Activated CD4-positive, CD25-positive, alpha-beta regulatory T cell (primary cell): ENCODE measurements around the gene ZNF771.

ENCODE experiments used
- DNase-seq, 4 experiments: peaks; one replicate each; lab custom pipeline; 2025; lab: John Stamatoyannopoulos, UW

The ZNF771 gene

DNA sequence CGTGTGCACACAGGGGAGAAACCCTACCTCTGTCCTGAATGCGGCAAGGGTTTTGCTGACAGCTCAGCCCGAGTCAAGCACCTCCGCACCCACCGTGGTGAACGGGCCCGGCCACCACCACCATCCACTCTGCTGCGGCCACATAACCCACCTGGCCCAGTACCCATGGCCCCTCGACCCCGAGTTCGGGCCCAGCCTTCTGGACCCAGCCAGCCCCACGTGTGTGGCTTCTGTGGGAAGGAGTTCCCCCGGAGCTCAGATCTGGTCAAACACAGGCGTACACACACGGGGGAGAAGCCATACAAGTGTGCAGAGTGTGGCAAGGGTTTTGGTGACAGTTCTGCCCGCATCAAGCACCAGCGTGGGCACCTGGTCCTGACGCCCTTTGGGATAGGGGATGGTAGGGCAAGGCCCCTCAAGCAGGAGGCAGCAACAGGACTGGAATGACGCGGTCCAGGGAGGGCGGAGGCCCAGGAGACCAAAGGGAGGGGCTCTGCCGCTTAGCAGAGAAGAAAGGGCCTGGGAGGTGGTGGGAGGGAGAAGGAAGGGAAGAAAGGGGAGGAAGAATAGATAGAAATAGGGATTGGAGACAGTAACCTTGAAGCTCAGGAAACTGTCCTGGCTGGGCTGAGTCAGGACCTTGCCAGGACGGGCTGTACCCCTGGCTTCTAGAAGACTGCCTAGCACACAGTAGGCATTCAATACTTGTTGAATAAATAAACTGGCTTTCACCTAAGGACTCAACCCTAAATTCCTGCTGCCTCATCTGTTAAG lies 8.6 kb upstream of the ZNF771 start:
- no peak for DNase-seq

DNA sequence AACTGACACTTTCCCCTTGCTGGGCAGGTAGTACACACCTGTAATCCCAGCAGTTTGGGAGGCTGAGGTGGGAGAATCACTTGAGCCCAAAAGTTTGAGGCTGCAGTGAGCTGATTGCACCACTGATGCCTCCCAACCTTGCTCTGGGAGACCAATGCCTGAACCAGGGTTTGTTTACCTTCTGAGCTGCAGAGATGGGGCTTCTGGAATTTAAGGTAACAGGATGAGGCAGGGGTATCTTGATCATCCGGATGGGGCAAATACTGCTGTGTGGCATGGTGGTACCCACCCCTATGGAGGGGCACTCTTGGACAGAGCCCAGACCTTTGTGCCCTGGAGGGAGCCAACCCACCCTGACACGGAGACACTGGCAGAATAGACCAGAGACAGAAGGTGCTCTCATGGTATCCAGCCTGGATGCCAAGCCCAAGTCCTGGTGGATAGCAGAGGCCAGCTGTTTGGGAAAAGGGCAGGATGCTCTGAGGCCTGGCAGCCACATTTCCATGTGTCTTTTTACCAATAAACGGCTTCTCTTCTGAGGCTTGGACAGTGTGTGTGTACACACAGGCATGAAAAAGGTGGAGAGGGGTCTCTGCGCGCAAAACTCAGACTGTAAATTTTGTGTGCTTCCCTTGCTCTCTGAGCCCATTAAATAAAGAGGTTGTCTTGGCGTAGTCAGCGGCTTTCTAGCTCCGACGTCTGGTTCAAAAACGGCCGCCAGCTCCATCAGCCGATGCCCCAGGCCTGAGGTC lies 7.8 kb upstream of the ZNF771 start:
- no peak for DNase-seq

DNA sequence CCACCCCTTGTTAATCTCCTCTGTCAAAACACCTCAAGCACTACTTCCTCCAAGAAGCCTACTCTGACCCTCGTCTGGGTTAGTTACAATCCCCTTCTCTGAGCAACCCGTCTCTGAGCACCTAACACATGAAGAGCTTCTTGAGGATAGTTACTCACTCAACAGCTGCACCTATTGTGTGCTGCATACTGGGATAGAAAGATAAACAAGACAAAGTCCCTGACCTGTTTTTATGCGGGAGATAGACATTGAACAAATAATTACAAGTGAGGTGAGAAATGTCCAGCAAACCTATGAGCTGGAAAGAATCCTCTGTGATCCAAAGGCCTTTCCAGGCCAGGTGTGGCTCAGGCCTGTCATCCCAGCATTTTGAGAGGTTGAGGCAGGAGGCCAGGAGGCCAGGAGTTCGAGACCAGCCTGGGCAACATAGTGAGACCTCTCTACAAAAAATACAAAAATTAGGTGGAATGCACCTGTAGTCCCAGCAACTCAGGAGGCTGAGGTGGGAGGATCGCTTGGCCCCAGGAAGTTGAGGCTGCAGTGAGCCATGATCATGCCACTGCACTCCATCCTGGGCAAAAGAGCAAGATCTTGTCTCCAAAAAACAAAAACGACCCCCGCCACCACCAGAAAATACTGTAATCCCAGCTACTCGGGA lies 5.5 kb upstream of the ZNF771 start:
- no peak for DNase-seq

DNA sequence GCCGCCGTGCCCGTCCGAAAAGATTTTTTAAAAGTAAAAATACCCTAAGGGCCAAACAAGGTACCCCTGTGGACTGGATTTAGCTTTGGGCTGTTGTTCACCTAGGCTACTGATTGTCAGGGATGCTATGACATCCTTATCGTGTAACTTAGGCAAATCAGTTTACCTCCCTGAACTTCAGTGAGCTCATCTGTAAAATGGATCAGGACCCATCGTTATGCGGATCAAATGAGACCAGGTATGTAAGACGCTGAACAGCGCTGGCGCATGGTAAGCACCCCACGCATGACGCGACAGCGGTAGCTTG lies 658 bp upstream of the ZNF771 start:
- DNase-seq = no peak

DNA sequence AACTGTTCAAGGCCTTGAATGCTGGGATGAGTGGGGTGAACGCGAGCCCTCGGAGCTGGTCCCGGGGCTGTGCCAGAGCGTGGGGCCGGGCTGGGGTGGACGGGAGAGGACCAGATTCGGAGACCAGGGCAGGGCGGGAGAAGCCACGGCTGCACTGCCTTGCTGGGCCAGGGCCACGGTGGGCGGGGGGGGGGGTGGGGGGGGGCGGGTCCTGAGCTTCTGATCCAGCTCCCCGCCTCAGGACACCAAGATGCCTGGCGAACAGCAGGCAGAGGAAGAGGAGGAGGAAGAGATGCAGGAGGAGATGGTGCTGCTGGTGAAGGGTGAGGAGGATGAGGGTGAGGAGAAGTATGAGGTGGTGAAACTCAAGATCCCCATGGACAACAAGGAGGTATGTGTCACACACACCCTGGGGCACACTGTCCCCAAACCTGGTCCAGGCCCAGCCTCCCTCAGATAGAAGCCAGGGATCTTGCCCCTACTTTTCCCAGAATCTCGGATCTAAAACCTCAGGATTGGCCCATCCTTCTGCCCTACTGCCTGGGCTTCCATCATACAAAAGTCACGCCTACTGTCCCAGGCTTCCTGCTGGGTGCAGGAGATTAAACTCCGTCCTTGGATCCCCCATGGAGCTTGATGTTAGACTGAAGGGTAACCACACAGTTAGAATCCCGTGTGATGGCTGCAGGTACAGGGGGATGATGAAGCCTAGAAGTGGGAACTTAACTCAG lies 563 bp downstream of the ZNF771 start:
- no peak for DNase-seq

DNA sequence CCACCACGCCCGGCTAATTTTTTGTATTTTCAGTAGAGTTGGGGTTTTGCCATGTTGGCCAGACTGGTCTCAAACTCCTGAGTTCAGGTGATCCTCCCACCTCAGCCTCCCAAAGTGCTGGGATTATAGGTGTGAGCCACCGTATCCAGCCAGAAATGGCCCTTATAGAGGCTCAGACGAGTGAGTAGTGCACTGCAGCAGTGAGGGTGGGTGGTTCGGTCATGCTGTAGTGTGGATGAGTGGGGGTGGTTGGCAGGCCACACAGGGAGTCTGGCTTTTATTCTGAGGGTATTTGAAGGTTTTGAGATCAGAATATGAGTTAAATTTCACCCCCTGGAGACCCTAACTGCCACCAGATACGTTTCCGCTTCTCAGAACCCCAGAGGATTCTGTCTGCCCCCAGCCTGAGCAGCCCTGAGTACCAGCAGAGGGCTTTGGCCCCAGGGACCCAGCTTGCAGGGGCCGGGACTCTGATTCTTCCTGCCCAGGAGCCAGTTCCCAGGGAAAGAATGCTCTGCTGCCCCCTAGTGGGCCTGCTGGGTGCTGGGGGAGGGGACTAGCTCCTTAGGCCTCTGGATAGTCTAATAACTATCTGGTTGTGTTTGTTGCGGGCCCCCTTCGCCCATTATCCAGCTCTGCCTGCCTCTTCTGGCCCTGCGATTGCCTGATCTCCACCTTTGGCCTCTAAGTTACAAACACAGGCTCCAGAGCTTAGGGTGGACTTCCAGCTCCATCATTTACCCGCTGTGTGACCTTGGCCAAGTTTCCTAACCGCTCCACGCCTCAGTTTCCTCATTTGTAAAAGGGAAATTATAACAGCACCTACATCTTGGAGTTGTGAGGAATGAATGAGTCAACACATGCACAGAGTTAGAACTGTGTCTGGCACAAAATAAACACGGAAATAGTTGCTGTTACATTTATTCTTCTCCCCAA lies 2.0 kb downstream of the ZNF771 start:
- DNase-seq = peak; percentile 85 to 94 (median 90)

DNA sequence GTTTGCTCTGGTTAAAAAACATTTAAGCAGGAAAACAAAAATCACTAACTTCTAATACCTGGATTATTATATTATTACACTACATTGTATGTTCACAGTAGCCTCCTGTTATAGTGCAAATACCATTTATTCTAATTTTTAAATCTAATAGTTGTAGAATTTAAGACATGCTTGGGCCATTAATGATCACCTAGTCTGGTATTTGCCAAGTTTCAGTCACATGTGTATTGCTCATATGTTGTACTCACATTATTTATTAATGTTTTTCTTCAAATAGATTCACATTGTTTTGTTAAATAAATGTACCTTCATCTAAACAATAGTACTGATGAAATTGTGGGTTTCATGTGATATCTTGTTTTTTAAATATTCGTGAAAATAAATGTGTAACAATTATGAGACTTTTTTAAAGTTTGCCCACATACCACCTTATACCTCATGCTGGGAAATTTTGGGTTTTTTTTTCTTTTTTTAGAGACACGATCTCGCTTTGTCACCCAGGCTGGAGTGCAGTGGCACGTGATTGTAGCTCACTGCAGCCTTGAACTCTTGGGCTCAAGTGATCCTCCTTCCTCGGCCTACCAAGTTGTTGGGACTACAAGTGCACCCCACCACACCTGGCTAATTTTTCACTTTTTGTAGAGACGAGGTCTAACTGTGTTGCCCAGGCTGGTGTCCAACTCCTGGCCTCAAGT lies 5.9 kb downstream of the ZNF771 start:
- no peak for DNase-seq

DNA sequence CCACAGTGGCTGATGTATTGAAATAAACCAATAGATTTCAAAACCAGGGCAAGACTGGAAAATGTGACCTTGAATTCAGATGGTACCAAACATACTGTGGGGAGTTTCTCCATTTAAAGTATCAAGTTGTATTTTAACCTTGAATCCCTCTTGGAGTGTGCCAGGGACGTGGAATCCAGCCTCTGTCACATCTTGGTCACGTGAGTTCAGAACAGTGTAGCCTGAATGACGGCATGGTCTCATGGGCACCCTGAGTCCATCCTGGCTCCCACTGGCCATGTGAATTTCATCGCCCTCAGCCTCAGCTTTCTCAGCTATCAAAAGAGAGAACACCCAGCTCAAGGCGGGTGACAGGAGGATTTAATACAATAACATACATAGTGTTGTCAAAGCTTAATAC lies 6.8 kb downstream of the ZNF771 start:
- no peak for DNase-seq

DNA sequence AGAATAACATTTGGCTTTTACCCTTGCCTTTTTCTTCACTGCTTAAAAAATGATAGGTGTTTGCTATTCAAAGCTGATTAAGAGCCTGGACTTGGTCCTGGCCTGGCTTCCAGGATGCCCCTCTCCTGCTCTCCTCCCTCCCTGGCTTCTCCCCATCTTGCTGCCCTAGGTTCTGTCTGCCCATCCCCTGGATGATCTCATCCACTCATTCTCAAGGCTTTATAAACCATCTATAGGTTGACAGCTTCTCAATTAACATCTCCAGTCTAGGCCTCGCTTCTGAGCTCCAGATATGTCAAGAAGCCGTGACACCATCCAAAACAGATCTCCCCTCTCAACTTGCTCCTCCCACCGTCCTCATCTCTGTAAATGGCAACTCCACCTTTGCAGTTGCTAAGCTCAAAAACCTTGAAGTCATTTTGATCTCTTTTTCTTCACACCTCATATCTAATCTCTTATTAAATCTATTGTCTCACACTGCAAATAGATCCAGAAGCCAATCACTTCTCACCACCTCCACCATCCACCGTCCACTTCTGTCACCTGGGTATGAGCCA lies 8.7 kb downstream of the ZNF771 start:
- DNase-seq = no peak

DNA sequence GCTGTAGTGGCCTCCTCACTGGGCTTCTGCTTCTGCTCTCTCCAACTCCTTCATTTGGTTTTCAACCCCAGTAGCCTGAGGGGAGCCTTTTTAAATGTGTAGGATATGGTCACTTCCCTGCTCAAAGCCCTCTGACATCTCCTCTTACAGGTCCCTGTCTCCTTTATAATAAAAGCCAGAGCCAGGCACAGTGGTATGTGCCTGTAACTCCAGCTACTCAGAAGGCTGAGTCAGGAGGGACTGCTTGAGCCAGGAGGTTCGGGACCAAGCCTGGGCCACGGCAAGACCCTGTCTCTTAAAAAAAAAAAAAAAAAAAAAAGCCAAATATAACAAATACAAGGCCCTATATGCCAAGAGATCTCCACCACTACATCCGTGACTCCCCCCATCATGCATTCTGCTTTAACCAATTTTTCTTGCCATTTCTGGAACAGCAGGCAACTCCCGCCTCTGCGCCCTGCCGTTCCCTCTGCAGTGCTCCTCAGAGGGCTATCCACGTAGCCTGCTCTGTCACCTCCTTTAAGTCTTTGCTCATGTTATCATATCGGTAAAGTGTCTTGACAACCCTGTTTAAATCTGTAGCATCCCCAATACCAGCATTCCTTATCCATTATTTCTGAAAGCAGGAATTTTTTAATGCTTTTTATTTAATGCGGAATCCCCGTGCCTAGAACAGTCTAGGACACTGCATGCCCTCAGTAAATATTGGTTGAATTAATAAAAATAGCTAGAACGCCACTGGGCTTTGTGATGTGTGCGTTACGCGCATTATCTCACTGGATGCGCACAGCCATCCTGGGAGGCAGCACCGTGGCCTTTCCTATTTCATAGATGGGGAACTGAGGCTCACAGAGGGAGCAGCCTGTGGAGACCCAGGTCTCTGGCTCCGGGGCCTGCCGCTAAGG lies 9.5 kb downstream of the ZNF771 start:
- DNase-seq = no peak

DNA sequence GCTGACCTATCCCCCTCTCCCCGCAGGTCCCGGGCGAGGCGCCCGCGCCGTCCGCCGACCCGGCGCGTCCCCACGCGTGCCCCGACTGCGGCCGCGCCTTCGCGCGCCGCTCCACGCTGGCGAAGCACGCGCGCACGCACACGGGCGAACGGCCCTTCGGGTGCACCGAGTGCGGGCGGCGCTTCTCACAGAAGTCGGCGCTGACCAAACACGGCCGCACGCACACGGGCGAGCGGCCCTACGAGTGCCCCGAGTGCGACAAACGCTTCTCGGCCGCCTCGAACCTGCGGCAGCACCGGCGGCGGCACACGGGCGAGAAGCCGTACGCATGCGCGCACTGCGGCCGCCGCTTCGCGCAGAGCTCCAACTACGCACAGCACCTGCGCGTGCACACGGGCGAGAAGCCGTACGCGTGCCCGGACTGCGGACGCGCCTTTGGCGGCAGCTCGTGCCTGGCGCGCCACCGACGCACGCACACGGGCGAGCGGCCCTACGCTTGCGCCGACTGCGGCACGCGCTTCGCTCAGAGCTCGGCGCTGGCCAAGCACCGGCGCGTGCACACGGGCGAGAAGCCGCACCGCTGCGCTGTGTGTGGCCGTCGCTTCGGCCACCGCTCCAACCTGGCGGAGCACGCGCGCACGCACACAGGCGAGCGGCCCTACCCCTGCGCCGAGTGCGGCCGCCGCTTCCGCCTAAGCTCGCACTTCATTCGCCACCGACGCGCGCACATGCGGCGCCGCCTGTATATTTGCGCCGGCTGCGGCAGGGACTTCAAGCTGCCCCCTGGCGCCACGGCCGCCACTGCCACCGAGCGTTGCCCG lies 10.3 kb downstream of the ZNF771 start:
- DNase-seq = peak; percentile 64 to 84 (median 76)

DNA sequence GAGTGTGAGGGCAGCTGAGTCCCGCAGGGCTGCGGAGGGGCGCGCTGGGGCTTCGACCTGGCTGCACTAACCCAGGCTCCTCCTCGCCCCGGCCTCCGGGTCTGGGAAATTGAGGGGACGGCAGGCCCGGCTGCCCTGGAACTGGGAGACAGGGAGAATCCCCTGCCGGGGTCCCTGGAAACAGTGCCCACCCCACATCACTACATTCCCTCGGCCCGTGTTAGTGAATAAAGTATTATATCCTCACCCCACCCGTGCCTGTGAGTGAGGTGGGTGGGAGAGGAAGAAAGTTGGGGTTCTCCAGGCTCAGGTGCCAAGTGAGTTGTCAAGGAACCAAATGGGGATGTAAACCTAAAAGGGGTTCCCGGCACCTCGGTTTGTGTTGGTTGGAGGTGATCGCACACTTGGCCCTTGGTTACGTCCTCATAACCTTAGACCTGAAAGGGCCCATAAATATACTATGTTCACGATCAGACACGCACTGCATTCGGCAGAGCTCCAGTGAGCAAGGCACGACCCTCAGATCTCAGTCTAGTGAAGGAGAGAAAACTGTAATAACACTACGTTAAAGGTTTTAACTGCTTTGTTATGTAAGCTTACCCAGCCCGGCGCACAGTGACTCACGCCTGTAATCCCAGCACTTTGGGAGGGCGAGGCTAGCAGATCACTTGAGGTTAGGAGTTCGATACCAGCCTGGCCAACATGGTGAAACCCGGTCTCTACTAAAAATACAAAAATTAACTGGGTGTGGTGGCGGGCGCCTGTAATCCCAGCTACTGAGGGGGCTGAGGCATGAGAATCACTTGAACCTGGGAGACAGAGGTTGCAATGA lies 11.2 kb downstream of the ZNF771 start:
- DNase-seq = no peak

DNA sequence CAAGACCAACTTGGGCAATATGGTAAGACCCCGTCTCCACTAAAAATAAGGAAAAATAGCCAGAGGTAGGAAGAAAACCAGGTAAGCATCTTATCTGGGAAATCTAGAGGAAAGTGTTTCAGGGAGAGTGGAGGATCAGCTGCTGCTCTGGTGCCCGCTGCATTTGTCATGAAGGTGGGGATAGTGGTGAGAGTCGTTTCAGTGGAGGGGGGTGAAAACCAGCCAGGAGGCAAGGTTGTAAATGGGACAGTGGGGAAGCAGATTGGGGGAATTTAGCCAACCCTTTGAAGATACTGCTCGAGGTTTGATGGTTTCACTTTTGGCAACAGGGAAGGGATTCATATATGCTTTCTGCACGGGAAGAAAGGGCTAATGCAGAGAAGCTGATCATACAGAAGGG lies 13.6 kb downstream of the ZNF771 start:
- DNase-seq = no peak

DNA sequence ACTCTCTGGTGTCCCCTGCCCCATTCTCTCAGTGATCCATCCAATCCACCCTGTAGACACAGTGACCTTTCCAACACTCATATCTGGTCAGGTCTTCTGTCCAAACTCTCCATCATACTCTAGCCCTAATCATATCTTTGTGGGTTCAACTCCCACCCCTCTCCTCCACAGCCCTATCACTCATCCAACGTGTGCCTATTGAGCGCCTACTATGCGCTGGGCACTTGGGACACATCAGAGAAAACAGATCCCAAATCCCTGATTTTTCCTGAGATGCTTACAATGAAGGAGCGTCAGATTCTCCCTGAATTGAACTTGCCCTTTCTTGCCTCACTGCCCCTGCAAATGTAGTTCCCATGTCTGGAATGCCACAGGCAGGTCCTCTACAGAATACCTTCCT lies 20.6 kb downstream of the ZNF771 start:
- no peak for DNase-seq

DNA sequence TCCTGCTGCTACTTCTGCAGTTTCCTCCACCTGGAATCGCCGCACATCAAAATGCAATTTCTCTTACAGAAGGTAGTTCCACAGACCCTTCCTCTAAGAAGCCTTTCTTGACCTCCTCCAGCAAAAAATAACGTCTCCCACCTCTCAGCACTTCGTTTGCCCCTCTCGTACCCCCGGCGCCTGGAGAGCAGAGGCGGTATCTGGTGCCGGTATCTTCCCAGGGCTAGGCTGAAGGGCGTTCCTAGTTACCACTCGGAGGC lies 21.9 kb downstream of the ZNF771 start:
- no peak for DNase-seq

DNA sequence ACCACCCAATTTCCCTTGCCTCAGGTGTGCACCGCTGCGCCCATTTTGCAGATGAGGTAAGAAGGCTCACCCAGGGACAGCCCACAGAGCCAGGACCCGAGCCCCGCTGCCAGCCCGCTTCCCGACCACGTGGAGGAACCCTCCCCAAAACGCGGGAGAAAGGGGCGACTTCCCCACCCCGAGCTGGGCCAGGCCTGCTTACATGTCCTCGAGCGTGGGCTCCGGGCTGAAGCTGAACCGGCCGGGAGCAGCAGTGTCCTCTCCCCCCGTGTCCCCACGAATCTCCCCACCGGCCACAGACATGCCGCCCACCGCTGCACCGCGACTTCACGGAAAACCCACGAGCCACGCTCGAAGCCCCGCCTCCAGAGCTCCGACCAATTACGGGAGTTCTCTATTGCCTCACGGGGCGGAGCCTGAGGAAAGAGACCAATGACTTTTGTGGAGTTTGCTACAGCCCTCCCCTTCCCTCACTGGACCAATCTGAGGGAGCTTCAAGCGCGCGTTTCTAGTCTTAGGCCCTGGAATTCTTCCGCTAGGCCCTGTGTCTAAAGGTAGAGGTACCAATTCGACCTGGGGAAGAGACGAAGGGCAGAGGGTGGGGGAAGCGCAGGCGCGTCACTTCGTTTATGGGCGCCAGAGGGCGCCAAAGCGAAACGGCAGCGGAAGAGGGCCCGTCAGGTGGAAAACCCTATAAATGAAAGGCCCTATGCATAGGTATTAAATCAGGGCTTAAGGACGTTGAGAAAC lies 22.4 kb downstream of the ZNF771 start, which contains the start of gene DCTPP1:
Gene DCTPP1 (minus strand): TSS at position 353 of the 750 bp plus-strand sequence. CDS start 50 bp downstream, at position 303.
- peak; percentile 83 to 90 (median 89) for DNase-seq

DNA sequence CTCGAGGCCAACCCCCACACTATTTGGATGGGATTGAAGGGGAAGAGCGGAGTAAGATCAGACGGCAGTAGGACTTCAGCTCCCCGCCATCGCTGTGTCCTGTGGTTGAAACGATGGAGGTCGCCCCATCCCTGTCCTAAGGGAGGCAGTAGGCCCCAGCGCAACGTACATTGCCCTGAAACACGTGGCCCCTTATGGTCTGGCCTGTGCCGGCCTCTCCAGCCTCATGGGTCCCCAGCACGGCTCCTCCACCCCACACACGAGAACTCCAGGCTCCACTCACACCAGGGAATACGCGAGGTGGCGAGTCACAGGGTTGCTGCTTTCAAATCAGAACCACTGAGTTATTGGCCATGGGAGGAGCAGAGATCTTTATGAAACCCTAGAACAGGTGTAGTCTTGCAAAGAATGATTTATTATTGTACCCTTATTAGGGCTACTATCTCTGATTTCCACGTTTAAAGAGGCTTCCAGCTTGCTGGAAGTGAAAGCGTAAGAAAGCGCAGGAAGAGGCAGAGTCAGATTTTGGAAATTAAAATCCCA lies 23.1 kb downstream of the ZNF771 start:
- DNase-seq = peak in 1 of 4 experiments; percentile 57
